ENCODE data around the gene FNBP1.
A peak's percentile ranks its signal among the peaks of the same experiment; 100 is the strongest.

FNBP1 gene

DNA sequence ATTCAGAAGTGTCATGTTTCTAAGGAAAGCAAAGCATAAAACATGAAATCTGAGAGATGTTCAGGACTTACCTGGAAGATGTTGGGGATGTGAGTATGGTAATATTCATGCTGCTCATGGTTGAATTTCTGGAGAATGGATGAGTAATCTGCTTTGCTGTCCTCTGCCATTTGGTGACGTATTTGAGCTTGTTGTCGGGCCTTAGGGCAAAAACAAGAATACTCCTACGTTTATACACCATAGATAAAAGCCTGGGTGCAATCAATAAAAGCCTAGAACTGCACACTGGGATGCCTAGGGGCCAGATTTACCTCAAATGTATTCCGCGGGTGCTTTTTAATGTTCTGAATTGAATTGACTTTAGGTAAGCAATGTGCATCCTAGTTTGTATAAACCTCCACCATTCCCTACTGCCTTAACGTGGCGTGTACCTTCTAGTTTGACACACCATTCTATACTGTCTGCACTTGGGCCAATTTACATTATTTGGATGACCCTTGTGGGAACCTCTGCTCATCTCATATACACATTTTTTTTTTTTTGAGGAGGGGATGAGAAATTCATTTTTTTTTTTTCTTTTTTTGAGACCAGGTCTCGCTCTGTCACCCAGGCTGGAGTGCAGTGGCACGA, 113.4 kb downstream of the FNBP1 start:
- ChIA-PET POLR2A (no interaction called here), CTCF (interaction anchor here (0.7 to 1.5 kb wide), 2 partner anchors 44 to 105 kb away, joined by 3 to 4 read pairs; no protein-coding TSS in a partner anchor)
- Histone ChIP-seq H3K36me3 (ENCODE audit: control insufficient read depth in 2 of 2, insufficient read depth in 1 of 2, low read length in 2 of 2) (peaks cover 3 to 18% of the 10 kb centered on the region in 2 experiments; a peak in 2 of 3 replicates), H3K27ac (ENCODE audit: extremely low read depth, low read depth, low read length) (no peak overlapping the region), H3K4me3 (ENCODE audit: low read depth, low read length) (no peak overlapping the region), H3K4me1 (ENCODE audit: control insufficient read depth, insufficient read depth, low read length) (no peaks in the 10 kb centered on the region), H3K9me3 (ENCODE audit: control insufficient read depth, insufficient read depth, low read depth, low read length) (no peaks in the 10 kb centered on the region)
- TF ChIP-seq ZNF654 (tag by site-specific recombination; IDR thresholded peaks at IDR 0.05; ENCODE audit: low read depth) (peak; percentile 20; the same call in 1 of the 2 replicates), ZNF133 (tag by site-specific recombination; IDR thresholded peaks at IDR 0.05) (no peak)

DNA sequence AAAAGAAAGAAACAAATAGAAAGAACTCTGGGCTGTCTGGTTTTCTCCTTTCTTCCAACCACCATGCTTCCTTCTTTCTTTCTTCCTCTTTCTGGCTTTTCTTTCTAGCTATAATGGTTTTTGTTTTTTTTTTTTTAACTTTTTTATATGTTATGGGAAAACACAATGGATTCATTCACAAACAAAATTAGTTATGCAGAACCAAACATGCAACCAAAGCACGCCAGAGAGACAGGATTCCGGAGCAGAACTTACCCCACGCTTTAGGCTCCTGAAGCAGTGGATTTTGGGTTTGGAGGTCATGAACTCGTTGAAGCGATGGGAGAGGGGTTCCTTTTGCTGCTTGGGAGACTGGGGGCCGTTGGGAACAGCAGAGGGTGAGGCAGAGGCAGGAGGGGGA, 119.4 kb downstream of the FNBP1 start:
- no peaks in the 10 kb centered on the region for H3K9me3 ChIP-seq (ENCODE audit: control insufficient read depth, insufficient read depth, low read depth, low read length)
- ChIA-PET CTCF (interaction anchor here (0.8 kb wide), 1 partner anchor 11 kb away, joined by 3 read pairs; no protein-coding TSS in a partner anchor), POLR2A (no interaction called here)
- TF ChIP-seq ZNF558 (tag by site-specific recombination; IDR thresholded peaks at IDR 0.05): no peak
- TF ChIP-seq, protein P1, sequence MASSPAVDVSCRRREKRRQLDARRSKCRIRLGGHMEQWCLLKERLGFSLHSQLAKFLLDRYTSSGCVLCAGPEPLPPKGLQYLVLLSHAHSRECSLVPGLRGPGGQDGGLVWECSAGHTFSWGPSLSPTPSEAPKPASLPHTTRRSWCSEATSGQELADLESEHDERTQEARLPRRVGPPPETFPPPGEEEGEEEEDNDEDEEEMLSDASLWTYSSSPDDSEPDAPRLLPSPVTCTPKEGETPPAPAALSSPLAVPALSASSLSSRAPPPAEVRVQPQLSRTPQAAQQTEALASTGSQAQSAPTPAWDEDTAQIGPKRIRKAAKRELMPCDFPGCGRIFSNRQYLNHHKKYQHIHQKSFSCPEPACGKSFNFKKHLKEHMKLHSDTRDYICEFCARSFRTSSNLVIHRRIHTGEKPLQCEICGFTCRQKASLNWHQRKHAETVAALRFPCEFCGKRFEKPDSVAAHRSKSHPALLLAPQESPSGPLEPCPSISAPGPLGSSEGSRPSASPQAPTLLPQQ (tag by site-specific recombination; IDR thresholded peaks at IDR 0.05): no peak
- no peak overlapping the region for H3K4me3 ChIP-seq (ENCODE audit: low read depth, low read length)
- no peak overlapping the region for H3K27ac ChIP-seq (ENCODE audit: extremely low read depth, low read depth, low read length)
- H3K4me1 ChIP-seq (ENCODE audit: control insufficient read depth, insufficient read depth, low read length): no peaks in the 10 kb centered on the region
- H3K36me3 ChIP-seq (ENCODE audit: control insufficient read depth in 2 of 2, insufficient read depth in 1 of 2, low read length in 2 of 2): peaks cover 3 to 32% of the 10 kb centered on the region in 2 experiments; a peak in 2 of 3 replicates

DNA sequence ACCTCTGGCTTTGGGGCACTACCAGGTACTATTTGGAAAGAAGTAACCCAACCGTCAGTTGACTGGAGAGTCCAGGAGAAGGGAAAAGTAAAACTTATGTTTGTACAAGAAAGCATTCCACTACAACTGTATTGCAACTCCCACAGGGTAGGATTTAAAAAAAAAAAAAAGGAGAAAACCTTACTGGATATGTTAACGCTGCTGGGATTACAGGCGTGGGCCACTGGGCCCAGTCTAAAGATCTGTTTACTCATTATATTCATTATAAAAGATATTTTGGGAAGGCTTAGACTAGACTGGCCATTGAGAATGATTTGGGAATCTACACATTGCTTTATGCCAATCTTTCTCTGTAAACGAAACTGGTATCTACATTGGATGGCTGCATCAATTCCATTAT, 121.1 kb downstream of the FNBP1 start:
- POLR2A ChIA-PET: no interaction called here
- no peak for TF ChIP-seq ZNF37A (tag by site-specific recombination; IDR thresholded peaks at IDR 0.05)
- 0 out of 2 replicates have a peak, but pooled peaks have one; percentile 13 for TF ChIP-seq ZBTB17 (tag by site-specific recombination; IDR thresholded peaks at IDR 0.05)
- Histone ChIP-seq H3K27ac (ENCODE audit: extremely low read depth, low read depth, low read length) (no peak overlapping the region), H3K4me3 (ENCODE audit: low read depth, low read length) (no peak overlapping the region), H3K4me1 (ENCODE audit: control insufficient read depth, insufficient read depth, low read length) (no peaks in the 10 kb centered on the region), H3K9me3 (ENCODE audit: control insufficient read depth, insufficient read depth, low read depth, low read length) (no peaks in the 10 kb centered on the region), H3K36me3 (ENCODE audit: control insufficient read depth in 2 of 2, insufficient read depth in 1 of 2, low read length in 2 of 2) (peaks cover 3 to 27% of the 10 kb centered on the region in 2 experiments; a peak in 2 of 3 replicates)
- CTCF ChIA-PET: interaction anchor here (1.1 to 1.2 kb wide), 2 partner anchors 36 to 37 kb away, joined by 3 read pairs; no protein-coding TSS in a partner anchor

DNA sequence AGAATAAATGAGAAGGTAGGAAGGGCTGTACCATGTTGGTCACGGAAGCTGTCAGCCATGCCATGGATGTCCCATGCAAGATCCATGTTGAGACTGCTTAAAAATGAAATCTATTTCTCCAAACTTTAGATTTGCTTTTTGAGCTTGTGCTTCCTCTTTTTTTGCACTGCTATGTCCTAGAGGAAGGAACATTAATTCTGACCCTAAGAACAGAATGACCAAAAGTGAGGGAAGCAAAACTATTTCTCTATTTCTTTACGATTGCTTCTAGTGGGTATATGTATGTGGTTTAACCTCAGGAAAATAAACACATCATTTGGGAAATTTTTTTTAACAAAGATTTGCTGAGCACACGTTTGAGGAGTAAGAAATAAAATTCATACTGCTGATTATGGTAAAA, 123.1 kb downstream of the FNBP1 start:
- Histone ChIP-seq H3K36me3 (ENCODE audit: control insufficient read depth in 2 of 2, insufficient read depth in 1 of 2, low read length in 2 of 2) (peaks cover 0 to 17% of the 10 kb centered on the region in 2 experiments; a peak in 2 of 3 replicates), H3K4me1 (ENCODE audit: control insufficient read depth, insufficient read depth, low read length) (no peaks in the 10 kb centered on the region)
- TF ChIP-seq, protein P2, sequence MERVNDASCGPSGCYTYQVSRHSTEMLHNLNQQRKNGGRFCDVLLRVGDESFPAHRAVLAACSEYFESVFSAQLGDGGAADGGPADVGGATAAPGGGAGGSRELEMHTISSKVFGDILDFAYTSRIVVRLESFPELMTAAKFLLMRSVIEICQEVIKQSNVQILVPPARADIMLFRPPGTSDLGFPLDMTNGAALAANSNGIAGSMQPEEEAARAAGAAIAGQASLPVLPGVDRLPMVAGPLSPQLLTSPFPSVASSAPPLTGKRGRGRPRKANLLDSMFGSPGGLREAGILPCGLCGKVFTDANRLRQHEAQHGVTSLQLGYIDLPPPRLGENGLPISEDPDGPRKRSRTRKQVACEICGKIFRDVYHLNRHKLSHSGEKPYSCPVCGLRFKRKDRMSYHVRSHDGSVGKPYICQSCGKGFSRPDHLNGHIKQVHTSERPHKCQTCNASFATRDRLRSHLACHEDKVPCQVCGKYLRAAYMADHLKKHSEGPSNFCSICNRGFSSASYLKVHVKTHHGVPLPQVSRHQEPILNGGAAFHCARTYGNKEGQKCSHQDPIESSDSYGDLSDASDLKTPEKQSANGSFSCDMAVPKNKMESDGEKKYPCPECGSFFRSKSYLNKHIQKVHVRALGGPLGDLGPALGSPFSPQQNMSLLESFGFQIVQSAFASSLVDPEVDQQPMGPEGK (tag by site-specific recombination; IDR thresholded peaks at IDR 0.05): no peak
- no peak for TF ChIP-seq ZXDB (tag by site-specific recombination; IDR thresholded peaks at IDR 0.05)
- no peak for TF ChIP-seq ZNF37A (tag by site-specific recombination; IDR thresholded peaks at IDR 0.05)
- TF ChIP-seq ZSCAN30 (tag by site-specific recombination; IDR thresholded peaks at IDR 0.05): no peak
- TF ChIP-seq KLF7 (tag by site-specific recombination; IDR thresholded peaks at IDR 0.05; ENCODE audit: borderline replicate concordance): no peak
- no peak for TF ChIP-seq ZNF473 (tag by site-specific recombination; IDR thresholded peaks at IDR 0.05)
- TF ChIP-seq SP3 (tag by site-specific recombination; IDR thresholded peaks at IDR 0.05): no peak
- TF ChIP-seq, protein P3, sequence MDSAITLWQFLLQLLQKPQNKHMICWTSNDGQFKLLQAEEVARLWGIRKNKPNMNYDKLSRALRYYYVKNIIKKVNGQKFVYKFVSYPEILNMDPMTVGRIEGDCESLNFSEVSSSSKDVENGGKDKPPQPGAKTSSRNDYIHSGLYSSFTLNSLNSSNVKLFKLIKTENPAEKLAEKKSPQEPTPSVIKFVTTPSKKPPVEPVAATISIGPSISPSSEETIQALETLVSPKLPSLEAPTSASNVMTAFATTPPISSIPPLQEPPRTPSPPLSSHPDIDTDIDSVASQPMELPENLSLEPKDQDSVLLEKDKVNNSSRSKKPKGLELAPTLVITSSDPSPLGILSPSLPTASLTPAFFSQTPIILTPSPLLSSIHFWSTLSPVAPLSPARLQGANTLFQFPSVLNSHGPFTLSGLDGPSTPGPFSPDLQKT (IDR thresholded peaks at IDR 0.05; ENCODE audit: borderline replicate concordance, low read depth, low read length): no peak
- no peak for TF ChIP-seq ZNF350 (tag by site-specific recombination; IDR thresholded peaks at IDR 0.05)
- TF ChIP-seq, protein P4, sequence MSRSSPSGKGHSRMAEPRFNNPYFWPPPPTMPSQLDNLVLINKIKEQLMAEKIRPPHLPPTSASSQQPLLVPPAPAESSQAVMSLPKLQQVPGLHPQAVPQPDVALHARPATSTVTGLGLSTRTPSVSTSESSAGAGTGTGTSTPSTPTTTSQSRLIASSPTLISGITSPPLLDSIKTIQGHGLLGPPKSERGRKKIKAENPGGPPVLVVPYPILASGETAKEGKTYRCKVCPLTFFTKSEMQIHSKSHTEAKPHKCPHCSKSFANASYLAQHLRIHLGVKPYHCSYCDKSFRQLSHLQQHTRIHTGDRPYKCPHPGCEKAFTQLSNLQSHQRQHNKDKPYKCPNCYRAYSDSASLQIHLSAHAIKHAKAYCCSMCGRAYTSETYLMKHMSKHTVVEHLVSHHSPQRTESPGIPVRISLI (tag by site-specific recombination; IDR thresholded peaks at IDR 0.05): no peak
- TF ChIP-seq, protein P5, sequence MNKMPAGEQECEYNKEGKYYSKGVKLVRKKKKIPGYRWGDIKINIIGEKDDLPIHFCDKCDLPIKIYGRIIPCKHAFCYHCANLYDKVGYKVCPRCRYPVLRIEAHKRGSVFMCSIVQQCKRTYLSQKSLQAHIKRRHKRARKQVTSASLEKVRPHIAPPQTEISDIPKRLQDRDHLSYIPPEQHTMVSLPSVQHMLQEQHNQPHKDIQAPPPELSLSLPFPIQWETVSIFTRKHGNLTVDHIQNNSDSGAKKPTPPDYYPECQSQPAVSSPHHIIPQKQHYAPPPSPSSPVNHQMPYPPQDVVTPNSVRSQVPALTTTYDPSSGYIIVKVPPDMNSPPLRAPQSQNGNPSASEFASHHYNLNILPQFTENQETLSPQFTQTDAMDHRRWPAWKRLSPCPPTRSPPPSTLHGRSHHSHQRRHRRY (tag by site-specific recombination; IDR thresholded peaks at IDR 0.05): no peak
- TF ChIP-seq ZNF791 (tag by site-specific recombination; IDR thresholded peaks at IDR 0.05): no peak
- TF ChIP-seq ZNF510 (tag by site-specific recombination; IDR thresholded peaks at IDR 0.05; ENCODE audit: insufficient replicate concordance): no peak
- no peak for TF ChIP-seq YY1 (tag by site-specific recombination; IDR thresholded peaks at IDR 0.05)
- TF ChIP-seq ZNF76 (tag by site-specific recombination; IDR thresholded peaks at IDR 0.05; ENCODE audit: borderline replicate concordance, low read depth): no peak

More for the DNA sequence above, 123.1 kb downstream of the FNBP1 start:
- H3K9me3 ChIP-seq (ENCODE audit: control insufficient read depth, insufficient read depth, low read depth, low read length): no peaks in the 10 kb centered on the region
- no peak overlapping the region for H3K27ac ChIP-seq (ENCODE audit: extremely low read depth, low read depth, low read length)
- CTCF ChIA-PET: interaction anchor here (0.6 to 0.7 kb wide), 2 partner anchors 37 to 105 kb away, joined by 3 to 4 read pairs; no protein-coding TSS in a partner anchor
- POLR2A ChIA-PET: no interaction called here
- no peak overlapping the region for H3K4me3 ChIP-seq (ENCODE audit: low read depth, low read length)
